Common myeloid progenitor, CD34-positive (primary cell): ENCODE results near the gene HELB. TPM values are rescaled to one million over a fixed set of nuclear protein-coding genes. Genes with fewer than 3 reads are reported as not detected.

Experiments
- CTCF ChIA-PET: fragments of 350-600 bp; sonication (Branson Sonifier 250); formaldehyde crosslinking; loops from one replicate; lab custom pipeline; 2021; ENCODE audit warnings: antibody characterized with exemption; lab: Charles Lee
- POLR2A ChIA-PET: fragments of 350-600 bp; sonication (Branson Sonifier 250); formaldehyde crosslinking; loops from one replicate; lab custom pipeline; 2021; ENCODE audit warnings: antibody characterized with exemption; lab: Charles Lee
- DNase-seq, 3 donors: peaks; one replicate each; pipeline versions ENCODE4 v3.0.0 to v3.0.0-alpha.2; 2013
- H3K27ac ChIP-seq, 2 experiments: 1 replicate in 1 of 2; 2 replicates in 1 of 2; pipeline ENCODE4 v1.7.0; 2013; ENCODE audit warnings: inconsistent platforms in 2 of 2, low read length in 2 of 2, mild to moderate bottlenecking in 2 of 2, low read depth in 1 of 2, moderate library complexity in 1 of 2; ENCODE audit not compliant: severe bottlenecking in 2 of 2, insufficient read depth in 1 of 2, poor library complexity in 1 of 2
- H3K27me3 ChIP-seq, 5 experiments: replicated peaks in 2 of 5; 1 replicate in 3 of 5; 2 replicates in 2 of 5; pipeline versions ENCODE4 v1.6.1 to v1.7.0; 2013; ENCODE audit warnings: low read length in 4 of 5, mild to moderate bottlenecking in 2 of 5, moderate library complexity in 2 of 5, inconsistent platforms in 1 of 5; ENCODE audit not compliant: insufficient read depth in 5 of 5, control insufficient read depth in 4 of 5
- H3K36me3 ChIP-seq, 4 experiments: 1 replicate in 2 of 4; 2 replicates in 2 of 4; pipeline versions ENCODE4 v1.6.1 to v1.7.0; 2013; ENCODE audit warnings: low read length in 3 of 4, control low read depth in 1 of 4, mild to moderate bottlenecking in 1 of 4; ENCODE audit not compliant: control insufficient read depth in 4 of 4, insufficient read depth in 4 of 4
- H3K4me1 ChIP-seq, 4 experiments: 1 replicate in 3 of 4; 2 replicates in 1 of 4; pipeline versions ENCODE4 v1.6.1 to v1.7.1; 2013; ENCODE audit warnings: low read length in 3 of 4, mild to moderate bottlenecking in 3 of 4, control low read depth in 1 of 4, inconsistent platforms in 1 of 4, moderate library complexity in 1 of 4; ENCODE audit not compliant: control insufficient read depth in 4 of 4, insufficient read depth in 4 of 4; ENCODE audit errors: control extremely low read depth in 1 of 4
- H3K4me3 ChIP-seq, 7 experiments: 1 replicate in 4 of 7; 2 replicates in 3 of 7; pipeline versions ENCODE4 v1.5.1 to v1.7.0; 2013; ENCODE audit warnings: mild to moderate bottlenecking in 7 of 7, low read length in 6 of 7, moderate library complexity in 6 of 7, inconsistent platforms in 2 of 7, low read depth in 2 of 7, control low read depth in 1 of 7; ENCODE audit not compliant: insufficient read depth in 4 of 7, control insufficient read depth in 1 of 7; ENCODE audit errors: extremely low read depth in 1 of 7
- H3K9me3 ChIP-seq, 5 experiments: 1 replicate in 4 of 5; 2 replicates in 1 of 5; pipeline versions ENCODE4 v1.6.1 to v1.7.1; 2013; ENCODE audit warnings: low read length in 4 of 5, mild to moderate bottlenecking in 2 of 5, inconsistent platforms in 1 of 5, low read depth in 1 of 5, moderate library complexity in 1 of 5; ENCODE audit not compliant: control insufficient read depth in 4 of 5, insufficient read depth in 2 of 5; ENCODE audit errors: control extremely low read depth in 1 of 5
- WGBS: methylation state at CpG from one replicate; pipeline ENCODE4 v1.1.5; 2013; ENCODE audit not compliant: insufficient coverage; 5-methylcytosine and 5-hydroxymethylcytosine counted together
- polyA plus RNA-seq: library from polyadenylated mRNA; unstranded; fragments of 120-200 nt; gene quantifications from one replicate; pipeline ENCODE4 v1.2.1, GENCODE V29; 2013

HELB gene
- 13.6 TPM for polyA plus RNA-seq

- peak; percentile 95 to 96 (median 95) for DNase-seq
- POLR2A ChIA-PET, result interaction anchor here (0.6 to 1.6 kb wide), 4 partner anchors 28 to 286 kb away, joined by 3 to 5 read pairs (median 4); no protein-coding TSS in a partner anchor
- Histone ChIP-seq H3K9me3 (no peaks in the 10 kb centered on the region), H3K4me1 (peaks cover 9 to 24% (median 17%) of the 10 kb centered on the region in 4 experiments), H3K36me3 (peaks cover 2 to 10% (median 6%) of the 10 kb centered on the region in 4 experiments), H3K27me3 (no peaks in the 10 kb centered on the region), H3K27ac (peak within 1 kb of the TSS; percentile 75 to 82), H3K4me3 (peak within 1 kb of the TSS; percentile 85 to 99 (median 94))
- CTCF ChIA-PET, result interaction anchor here (1.3 to 1.9 kb wide), 3 partner anchors 12 to 33 kb away, joined by 3 to 6 read pairs (median 3); no protein-coding TSS in a partner anchor
- WGBS, result 0% methylated on average over 35 of the region's 45 CpGs
Observed at GRCh38 chr12:66301944-66302826, at the start of gene HELB. Gene HELB, plus strand, starts transcription at chr12:66302493. Its CDS starts 111 bp downstream, at chr12:66302604.

GRCh38 chr12:66252771-66253170, 49.5 kb upstream of the HELB start:
- H3K4me1 ChIP-seq, result no peaks in the 10 kb centered on the region
- no peaks in the 10 kb centered on the region for H3K27me3 ChIP-seq
- no peak overlapping the region for H3K27ac ChIP-seq
- H3K36me3 ChIP-seq, result peaks cover 8 to 41% (median 27%) of the 10 kb centered on the region in 4 experiments
- ChIA-PET POLR2A (no interaction called here), CTCF (no interaction called here)
- no peak overlapping the region for H3K4me3 ChIP-seq
- WGBS, result 100% methylated on average over 1 of the region's 2 CpGs
- no peak for DNase-seq
- no peaks in the 10 kb centered on the region for H3K9me3 ChIP-seq

- POLR2A ChIA-PET, result no interaction called here
- Histone ChIP-seq H3K9me3 (no peaks in the 10 kb centered on the region), H3K4me1 (no peaks in the 10 kb centered on the region), H3K27ac (no peak overlapping the region), H3K27me3 (no peaks in the 10 kb centered on the region), H3K4me3 (no peak overlapping the region), H3K36me3 (peaks cover 0 to 14% (median 5%) of the 10 kb centered on the region in 4 experiments)
- no peak for DNase-seq
- CTCF ChIA-PET, result no interaction called here
Observed at GRCh38 chr12:66255737-66256136, 46.6 kb upstream of the HELB start.

GRCh38 chr12:66258011-66258410, 44.3 kb upstream of the HELB start:
- H3K27me3 ChIP-seq, result no peaks in the 10 kb centered on the region
- POLR2A ChIA-PET, result no interaction called here
- DNase-seq, result no peak
- no peaks in the 10 kb centered on the region for H3K4me1 ChIP-seq
- H3K36me3 ChIP-seq, result no peaks in the 10 kb centered on the region
- no peak overlapping the region for H3K4me3 ChIP-seq
- H3K27ac ChIP-seq, result no peak overlapping the region
- H3K9me3 ChIP-seq, result no peaks in the 10 kb centered on the region
- WGBS, result no CpG with 5 or more reads among the region's 3 CpGs
- CTCF ChIA-PET, result no interaction called here

GRCh38 chr12:66262737-66263136, 39.6 kb upstream of the HELB start:
- no peak for DNase-seq
- ChIA-PET POLR2A (no interaction called here), CTCF (no interaction called here)
- Histone ChIP-seq H3K27ac (no peak overlapping the region), H3K36me3 (no peaks in the 10 kb centered on the region), H3K27me3 (no peaks in the 10 kb centered on the region), H3K9me3 (no peaks in the 10 kb centered on the region), H3K4me1 (peaks cover 0 to 3% (median 1%) of the 10 kb centered on the region in 4 experiments), H3K4me3 (no peak overlapping the region)

- CTCF ChIA-PET, result interaction anchor here (0.9 to 2.2 kb wide), 4 partner anchors 10 to 34 kb away, joined by 3 to 15 read pairs (median 4); partner anchors contain the start of gene HELB
- POLR2A ChIA-PET, result interaction anchor here (0.6 kb wide), 1 partner anchor 102 kb away, joined by 3 read pairs; no protein-coding TSS in a partner anchor
- DNase-seq, result peak in 2 of 3 donors; percentile 31 to 36
- 91% methylated on average over 2 of the region's 3 CpGs for WGBS
- Histone ChIP-seq H3K9me3 (no peaks in the 10 kb centered on the region), H3K27me3 (no peaks in the 10 kb centered on the region), H3K27ac (no peak overlapping the region), H3K4me1 (peaks cover 0 to 24% (median 5%) of the 10 kb centered on the region in 4 experiments), H3K4me3 (no peak overlapping the region), H3K36me3 (no peaks in the 10 kb centered on the region)
Observed at GRCh38 chr12:66268562-66268961, 33.7 kb upstream of the HELB start.

- Histone ChIP-seq H3K27ac (no peak overlapping the region), H3K27me3 (no peaks in the 10 kb centered on the region), H3K9me3 (no peaks in the 10 kb centered on the region), H3K4me3 (no peak overlapping the region), H3K36me3 (no peaks in the 10 kb centered on the region), H3K4me1 (peaks cover 0 to 24% (median 5%) of the 10 kb centered on the region in 4 experiments)
- 89% methylated on average over 4 of the region's 6 CpGs for WGBS
- CTCF ChIA-PET, result interaction anchor here (0.9 to 2.2 kb wide), 6 partner anchors 9 to 59 kb away, joined by 3 to 15 read pairs (median 4); partner anchors contain the start of gene HELB
- POLR2A ChIA-PET, result interaction anchor here (0.6 kb wide), 1 partner anchor 101 kb away, joined by 3 read pairs; no protein-coding TSS in a partner anchor
- no peak for DNase-seq
Observed at GRCh38 chr12:66269142-66269541, 33.2 kb upstream of the HELB start.
